ENCODE results near the gene NOCT.
"Not testable (repeated sequence)": the region's sequence is repeated elsewhere in the genome, so short reads cannot be mapped to it uniquely, and the experiment has no call there.

Gene NOCT

DNA sequence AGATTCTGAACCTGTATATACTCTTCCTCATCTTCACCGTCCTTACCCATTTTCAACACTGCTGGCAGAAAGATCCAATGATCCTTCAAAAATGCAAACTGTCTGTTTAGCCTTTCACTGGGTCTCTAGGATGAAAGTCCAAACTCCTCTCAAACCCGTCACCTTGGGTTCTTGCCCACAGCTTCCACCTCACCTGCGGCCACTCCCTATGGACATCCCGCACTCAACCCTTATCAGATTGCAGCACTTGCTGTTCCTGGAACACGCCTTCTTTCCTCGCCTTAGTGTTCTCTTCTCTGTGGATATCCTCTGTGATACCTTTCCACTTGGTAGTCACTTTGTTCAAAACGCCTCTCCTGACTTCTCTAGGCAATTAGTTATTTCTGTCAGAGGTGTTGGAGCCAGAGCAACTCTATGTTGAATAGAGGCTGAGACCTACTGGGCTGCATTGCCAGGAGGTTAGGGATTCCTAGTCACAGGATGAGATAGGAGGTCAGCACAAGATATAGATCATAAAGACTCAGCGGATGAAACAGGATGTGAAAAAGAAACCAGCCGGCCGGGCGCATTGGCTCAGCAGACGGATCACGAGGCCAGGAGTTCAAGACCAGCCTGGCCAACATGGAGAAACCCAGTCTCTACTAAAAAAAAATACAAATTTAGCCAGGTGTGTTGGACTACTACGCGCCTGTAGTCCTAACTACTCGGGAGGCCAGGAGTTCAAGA, 4.2 kb upstream of the NOCT start:
- no peaks in the 10 kb centered on the region for H3K9me3 ChIP-seq (ENCODE audit: control insufficient read depth in 1 of 2, low read length in 2 of 2)
- peaks cover 0 to 10% of the 10 kb centered on the region in 2 donors for H3K36me3 ChIP-seq (ENCODE audit: control insufficient read depth in 1 of 2, insufficient read depth in 2 of 2, low read length in 2 of 2)
- H3K4me1 ChIP-seq (ENCODE audit: control insufficient read depth in 1 of 2, insufficient read depth in 2 of 2, low read length in 2 of 2): peaks cover 0 to 6% of the 10 kb centered on the region in 2 donors
- H3K27ac ChIP-seq (ENCODE audit: low read length): no peak overlapping the region
- H3K27me3 ChIP-seq (ENCODE audit: low read depth, low read length): no peaks in the 10 kb centered on the region
- H3K4me3 ChIP-seq (ENCODE audit: low read depth in 1 of 2, low read length in 2 of 2): no peak overlapping the region

DNA sequence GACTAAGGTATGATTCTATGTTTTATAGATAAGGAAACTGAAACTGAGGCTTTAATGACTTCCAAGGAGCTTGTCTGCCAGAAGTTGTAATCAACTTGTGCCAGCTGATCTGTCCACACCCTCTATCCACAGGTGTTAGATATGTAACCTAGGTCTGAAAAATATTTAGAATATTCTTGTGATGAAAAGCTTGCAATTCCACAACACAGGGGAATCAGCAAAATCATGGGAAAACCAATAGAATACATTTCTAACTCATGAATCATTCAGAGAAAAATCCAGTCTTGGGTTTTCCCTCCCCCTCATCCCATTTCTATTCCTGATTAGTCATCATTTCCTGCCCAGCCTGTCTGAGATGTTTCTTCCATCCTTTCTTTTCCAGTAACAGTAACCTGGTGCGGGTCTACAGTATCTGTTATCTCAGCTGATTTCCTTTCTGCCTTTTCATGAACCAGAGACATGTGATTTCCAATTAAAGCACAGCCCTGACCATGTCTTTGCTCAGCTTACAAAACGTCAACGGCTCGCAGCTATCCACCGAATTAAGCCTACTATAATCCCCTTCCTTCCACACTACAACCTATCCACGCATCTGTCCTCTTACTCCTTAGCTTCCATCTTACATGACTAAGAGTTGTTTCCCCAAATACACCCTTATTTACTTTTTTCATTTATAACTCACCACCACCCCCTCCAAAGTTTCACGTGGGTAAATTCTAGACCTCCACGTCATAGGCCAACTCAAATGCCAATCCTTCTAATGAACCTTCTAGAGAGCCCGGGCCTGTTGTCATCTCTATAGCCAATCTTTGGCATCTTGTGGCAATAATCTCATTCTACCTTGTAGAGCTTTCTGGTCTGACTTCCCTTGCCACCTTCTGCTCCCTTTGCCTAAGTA, 961 bp upstream of the NOCT start:
- Histone ChIP-seq H3K27ac (ENCODE audit: low read length) (peak overlapping the region; percentile 97), H3K9me3 (ENCODE audit: control insufficient read depth in 1 of 2, low read length in 2 of 2) (no peaks in the 10 kb centered on the region), H3K4me3 (ENCODE audit: low read depth in 1 of 2, low read length in 2 of 2) (peak overlapping the region; percentile 64 to 76), H3K4me1 (ENCODE audit: control insufficient read depth in 1 of 2, insufficient read depth in 2 of 2, low read length in 2 of 2) (peaks cover 0 to 6% of the 10 kb centered on the region in 2 donors), H3K36me3 (ENCODE audit: control insufficient read depth in 1 of 2, insufficient read depth in 2 of 2, low read length in 2 of 2) (peaks cover 0 to 10% of the 10 kb centered on the region in 2 donors), H3K27me3 (ENCODE audit: low read depth, low read length) (no peaks in the 10 kb centered on the region)

DNA sequence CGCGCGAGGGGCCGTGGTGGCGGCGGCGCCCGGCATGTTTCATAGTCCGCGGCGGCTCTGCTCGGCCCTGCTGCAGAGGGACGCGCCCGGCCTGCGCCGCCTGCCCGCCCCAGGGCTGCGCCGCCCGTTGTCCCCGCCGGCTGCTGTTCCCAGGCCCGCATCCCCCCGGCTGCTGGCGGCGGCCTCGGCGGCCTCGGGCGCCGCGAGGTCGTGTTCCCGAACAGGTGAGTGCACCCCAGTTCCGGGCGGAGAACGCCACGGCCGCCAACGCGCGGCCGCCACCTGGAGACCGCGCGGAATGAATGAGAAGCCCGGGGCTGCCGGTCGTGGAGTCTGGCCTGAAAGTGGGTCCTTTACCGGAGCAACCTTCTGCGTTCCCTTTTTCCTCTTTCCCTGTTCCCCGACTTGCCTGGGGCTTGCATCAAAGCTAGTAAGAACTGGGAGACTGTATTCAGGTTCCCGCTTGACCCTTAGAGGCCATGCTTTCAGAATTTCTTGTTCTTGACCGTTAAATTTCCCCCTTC, 429 bp downstream of the NOCT start:
- peaks cover 0 to 10% of the 10 kb centered on the region in 2 donors for H3K36me3 ChIP-seq (ENCODE audit: control insufficient read depth in 1 of 2, insufficient read depth in 2 of 2, low read length in 2 of 2)
- H3K4me1 ChIP-seq (ENCODE audit: control insufficient read depth in 1 of 2, insufficient read depth in 2 of 2, low read length in 2 of 2): peaks cover 0 to 6% of the 10 kb centered on the region in 2 donors
- peak overlapping the region; percentile 76 to 85 for H3K4me3 ChIP-seq (ENCODE audit: low read depth in 1 of 2, low read length in 2 of 2)
- peak overlapping the region; percentile 5 for H3K27ac ChIP-seq (ENCODE audit: low read length)
- no peaks in the 10 kb centered on the region for H3K27me3 ChIP-seq (ENCODE audit: low read depth, low read length)
- no peaks in the 10 kb centered on the region for H3K9me3 ChIP-seq (ENCODE audit: control insufficient read depth in 1 of 2, low read length in 2 of 2)

DNA sequence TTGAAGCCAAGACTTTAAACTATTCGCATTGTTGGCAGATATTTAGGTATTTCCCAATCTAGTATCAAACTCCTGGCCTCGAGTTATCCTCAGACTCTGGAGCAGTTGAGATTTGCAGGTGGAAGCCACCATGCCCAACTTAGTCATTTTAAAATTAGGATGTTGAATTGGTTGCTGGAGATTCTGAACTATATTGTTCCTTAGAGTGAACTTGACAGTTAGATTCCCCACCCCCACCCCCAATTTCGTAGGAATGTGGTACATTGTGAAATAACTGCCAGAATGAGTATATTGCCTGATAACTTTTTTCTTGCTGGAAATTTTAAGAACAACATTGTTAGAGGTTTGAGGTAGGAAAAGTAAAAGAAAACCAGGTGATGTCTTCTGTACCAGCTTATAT, 2.3 kb downstream of the NOCT start:
- Histone ChIP-seq H3K4me3 (ENCODE audit: low read depth in 1 of 2, low read length in 2 of 2) (no peak overlapping the region), H3K36me3 (ENCODE audit: control insufficient read depth in 1 of 2, insufficient read depth in 2 of 2, low read length in 2 of 2) (peaks cover 0 to 10% of the 10 kb centered on the region in 2 donors), H3K27ac (ENCODE audit: low read length) (no peak overlapping the region), H3K9me3 (ENCODE audit: control insufficient read depth in 1 of 2, low read length in 2 of 2) (no peaks in the 10 kb centered on the region), H3K27me3 (ENCODE audit: low read depth, low read length) (no peaks in the 10 kb centered on the region), H3K4me1 (ENCODE audit: control insufficient read depth in 1 of 2, insufficient read depth in 2 of 2, low read length in 2 of 2) (peaks cover 0 to 6% of the 10 kb centered on the region in 2 donors)

DNA sequence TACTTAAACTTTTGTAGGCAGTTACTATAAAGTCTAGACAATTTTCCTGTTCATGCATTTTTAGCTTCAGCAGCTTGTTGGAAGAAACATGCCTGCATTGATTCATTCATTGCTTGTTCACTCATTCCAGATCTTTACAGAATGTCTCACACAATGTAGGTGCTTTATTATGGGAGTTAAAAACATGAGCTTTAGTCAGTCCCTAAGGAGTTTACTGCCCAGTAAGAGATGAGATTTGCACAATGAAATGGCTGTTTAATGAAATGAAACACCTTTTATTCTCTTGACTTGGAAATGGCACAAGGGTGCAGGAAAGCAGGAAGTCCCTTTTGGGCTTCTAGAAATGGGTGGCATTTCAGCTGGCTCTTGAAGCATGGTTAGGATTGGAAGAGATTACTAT, 2.9 kb downstream of the NOCT start:
- Histone ChIP-seq H3K27me3 (ENCODE audit: low read depth, low read length) (no peaks in the 10 kb centered on the region), H3K27ac (ENCODE audit: low read length) (no peak overlapping the region), H3K4me1 (ENCODE audit: control insufficient read depth in 1 of 2, insufficient read depth in 2 of 2, low read length in 2 of 2) (peaks cover 0 to 6% of the 10 kb centered on the region in 2 donors), H3K36me3 (ENCODE audit: control insufficient read depth in 1 of 2, insufficient read depth in 2 of 2, low read length in 2 of 2) (peaks cover 0 to 10% of the 10 kb centered on the region in 2 donors), H3K4me3 (ENCODE audit: low read depth in 1 of 2, low read length in 2 of 2) (no peak overlapping the region), H3K9me3 (ENCODE audit: control insufficient read depth in 1 of 2, low read length in 2 of 2) (no peaks in the 10 kb centered on the region)

DNA sequence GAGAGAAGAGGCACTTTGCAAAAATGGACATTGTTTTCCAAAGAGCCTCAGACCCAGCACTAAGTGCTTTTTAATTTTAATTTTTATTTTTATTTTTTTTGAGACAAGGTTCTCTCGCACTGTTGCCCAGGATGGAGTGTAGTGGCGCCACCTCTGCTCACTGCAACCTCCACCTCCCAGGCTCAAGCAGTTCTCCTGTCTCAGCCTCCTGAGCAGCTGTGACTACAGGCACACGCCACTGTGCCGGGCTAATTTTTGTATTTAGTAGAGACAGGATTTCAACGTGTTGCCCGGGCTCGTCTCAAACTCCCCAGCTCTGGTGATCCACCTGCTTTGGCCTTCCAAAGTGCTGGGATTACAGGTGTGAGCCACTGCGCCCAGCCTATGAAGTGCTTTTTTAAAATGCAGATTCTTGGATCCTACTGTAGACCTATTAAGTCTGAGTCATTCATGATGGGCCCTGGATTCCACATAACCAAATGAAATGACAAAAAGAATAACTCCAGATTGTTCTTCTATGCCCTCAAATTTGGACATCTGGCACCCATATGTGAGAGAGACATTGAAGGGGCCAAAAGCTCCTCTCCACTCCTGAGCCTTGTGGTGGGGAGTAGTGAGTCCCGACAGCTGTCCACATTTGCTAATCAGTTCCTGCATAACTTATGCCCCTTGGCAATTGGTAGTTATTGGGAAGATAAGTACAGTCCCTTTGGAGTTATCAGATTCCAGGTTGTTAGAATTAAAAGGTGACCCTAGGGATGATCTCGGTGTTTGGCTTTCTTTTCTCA, 3.6 kb downstream of the NOCT start:
- Histone ChIP-seq H3K36me3 (ENCODE audit: control insufficient read depth in 1 of 2, insufficient read depth in 2 of 2, low read length in 2 of 2) (peaks cover 0 to 10% of the 10 kb centered on the region in 2 donors), H3K9me3 (ENCODE audit: control insufficient read depth in 1 of 2, low read length in 2 of 2) (no peaks in the 10 kb centered on the region), H3K4me1 (ENCODE audit: control insufficient read depth in 1 of 2, insufficient read depth in 2 of 2, low read length in 2 of 2) (peaks cover 0 to 6% of the 10 kb centered on the region in 2 donors), H3K27me3 (ENCODE audit: low read depth, low read length) (no peaks in the 10 kb centered on the region), H3K4me3 (ENCODE audit: low read depth in 1 of 2, low read length in 2 of 2) (no peak overlapping the region), H3K27ac (ENCODE audit: low read length) (no peak overlapping the region)

DNA sequence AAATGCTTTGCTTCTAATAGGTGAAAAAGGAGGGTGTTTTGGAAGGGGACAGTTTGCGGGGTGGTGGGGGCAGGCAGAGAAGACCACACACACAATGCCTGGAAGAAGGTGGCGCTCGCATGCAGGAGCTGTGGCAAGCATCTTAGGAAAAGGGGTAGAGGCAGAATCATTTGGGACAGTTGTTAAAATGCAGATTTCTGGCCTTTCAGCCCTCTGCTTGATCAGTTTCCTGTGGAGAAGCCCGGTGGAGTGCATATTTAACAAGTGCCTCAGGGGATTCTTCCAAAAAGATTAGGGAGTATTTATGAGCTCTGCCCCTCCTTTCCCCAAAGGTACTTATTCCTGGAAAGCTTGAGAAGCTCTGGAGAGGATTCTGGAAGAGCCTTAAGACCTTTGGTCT, 4.8 kb downstream of the NOCT start:
- Histone ChIP-seq H3K4me1 (ENCODE audit: control insufficient read depth in 1 of 2, insufficient read depth in 2 of 2, low read length in 2 of 2) (no peaks in the 10 kb centered on the region), H3K27me3 (ENCODE audit: low read depth, low read length) (no peaks in the 10 kb centered on the region), H3K36me3 (ENCODE audit: control insufficient read depth in 1 of 2, insufficient read depth in 2 of 2, low read length in 2 of 2) (peaks cover 0 to 2% of the 10 kb centered on the region in 2 donors), H3K27ac (ENCODE audit: low read length) (no peak overlapping the region), H3K4me3 (ENCODE audit: low read depth in 1 of 2, low read length in 2 of 2) (no peak overlapping the region), H3K9me3 (ENCODE audit: control insufficient read depth in 1 of 2, low read length in 2 of 2) (no peaks in the 10 kb centered on the region)

DNA sequence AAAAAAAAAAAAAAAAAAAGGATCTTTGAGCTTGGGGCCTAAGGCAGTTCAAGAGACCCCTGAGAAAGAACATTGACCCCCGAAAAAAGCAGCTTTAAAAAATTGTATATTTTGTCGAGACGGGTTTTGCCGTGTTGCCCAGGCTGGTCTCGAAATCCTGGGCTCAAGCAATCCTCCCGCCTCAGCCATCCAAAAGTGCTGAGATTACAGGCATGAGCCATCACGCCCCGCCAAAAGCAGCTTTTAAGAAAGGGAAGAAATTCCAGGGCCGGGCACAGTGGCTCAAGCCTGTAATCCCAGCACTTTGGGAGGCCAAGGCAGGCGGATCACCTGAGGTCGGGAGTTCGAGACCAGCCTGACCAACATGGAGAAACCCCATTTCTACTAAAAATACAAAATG, 5.5 kb downstream of the NOCT start:
- not testable (repeated sequence) for H3K4me1 ChIP-seq (ENCODE audit: control insufficient read depth in 1 of 2, insufficient read depth in 2 of 2, low read length in 2 of 2); H3K36me3 ChIP-seq (ENCODE audit: control insufficient read depth in 1 of 2, insufficient read depth in 2 of 2, low read length in 2 of 2); H3K4me3 ChIP-seq (ENCODE audit: low read depth in 1 of 2, low read length in 2 of 2); H3K9me3 ChIP-seq (ENCODE audit: control insufficient read depth in 1 of 2, low read length in 2 of 2); H3K27me3 ChIP-seq (ENCODE audit: low read depth, low read length); H3K27ac ChIP-seq (ENCODE audit: low read length)

DNA sequence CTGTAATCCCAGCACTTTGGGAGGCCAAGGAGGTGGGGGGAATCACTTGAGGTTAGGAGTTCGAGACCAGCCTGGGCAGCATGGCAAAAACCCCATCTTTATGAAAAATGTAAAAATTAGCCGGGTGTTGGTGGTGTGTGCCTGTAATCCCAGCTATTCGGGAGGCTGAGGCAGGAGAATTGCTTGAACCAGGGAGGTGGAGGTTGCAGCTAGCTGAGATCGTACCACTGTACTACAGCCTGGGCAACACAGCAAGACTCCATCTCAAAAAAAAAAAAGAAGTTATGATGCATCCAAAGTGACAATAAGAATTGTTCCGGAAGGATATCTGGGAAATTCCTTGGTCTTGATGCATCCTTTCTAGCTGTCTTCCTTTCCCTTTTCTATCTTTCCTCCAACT, 7.3 kb downstream of the NOCT start:
- no peaks in the 10 kb centered on the region for H3K27me3 ChIP-seq (ENCODE audit: low read depth, low read length)

DNA sequence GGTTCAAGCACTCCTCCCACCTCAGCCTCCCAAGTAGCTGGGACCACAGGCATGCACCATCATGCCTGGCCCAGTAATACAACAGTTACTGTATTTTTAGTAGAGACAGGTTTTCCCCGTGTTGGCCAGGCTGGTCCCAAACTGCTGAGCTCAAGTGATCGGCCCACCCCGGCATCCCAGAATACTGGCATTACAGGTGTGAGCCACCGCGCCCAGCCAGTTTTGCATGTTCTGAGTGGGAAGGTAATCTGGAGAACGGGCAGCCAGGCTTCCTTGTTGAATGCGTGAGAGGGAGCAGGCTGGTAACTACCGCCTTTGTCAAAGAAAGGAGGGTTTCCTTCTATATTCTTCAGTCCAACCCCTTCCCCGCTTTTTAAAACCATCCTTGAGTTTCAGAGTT, 9.1 kb downstream of the NOCT start:
- Histone ChIP-seq H3K9me3 (ENCODE audit: control insufficient read depth in 1 of 2, low read length in 2 of 2) (no peaks in the 10 kb centered on the region), H3K4me3 (ENCODE audit: low read depth in 1 of 2, low read length in 2 of 2) (no peak overlapping the region), H3K27ac (ENCODE audit: low read length) (no peak overlapping the region), H3K36me3 (ENCODE audit: control insufficient read depth in 1 of 2, insufficient read depth in 2 of 2, low read length in 2 of 2) (no peaks in the 10 kb centered on the region), H3K27me3 (ENCODE audit: low read depth, low read length) (no peaks in the 10 kb centered on the region), H3K4me1 (ENCODE audit: control insufficient read depth in 1 of 2, insufficient read depth in 2 of 2, low read length in 2 of 2) (no peaks in the 10 kb centered on the region)

More for the DNA sequence above, 7.3 kb downstream of the NOCT start:
- no peak overlapping the region for H3K4me3 ChIP-seq (ENCODE audit: low read depth in 1 of 2, low read length in 2 of 2)
- H3K36me3 ChIP-seq (ENCODE audit: control insufficient read depth in 1 of 2, insufficient read depth in 2 of 2, low read length in 2 of 2): no peaks in the 10 kb centered on the region
- H3K4me1 ChIP-seq (ENCODE audit: control insufficient read depth in 1 of 2, insufficient read depth in 2 of 2, low read length in 2 of 2): no peaks in the 10 kb centered on the region
- no peak overlapping the region for H3K27ac ChIP-seq (ENCODE audit: low read length)
- no peaks in the 10 kb centered on the region for H3K9me3 ChIP-seq (ENCODE audit: control insufficient read depth in 1 of 2, low read length in 2 of 2)

DNA sequence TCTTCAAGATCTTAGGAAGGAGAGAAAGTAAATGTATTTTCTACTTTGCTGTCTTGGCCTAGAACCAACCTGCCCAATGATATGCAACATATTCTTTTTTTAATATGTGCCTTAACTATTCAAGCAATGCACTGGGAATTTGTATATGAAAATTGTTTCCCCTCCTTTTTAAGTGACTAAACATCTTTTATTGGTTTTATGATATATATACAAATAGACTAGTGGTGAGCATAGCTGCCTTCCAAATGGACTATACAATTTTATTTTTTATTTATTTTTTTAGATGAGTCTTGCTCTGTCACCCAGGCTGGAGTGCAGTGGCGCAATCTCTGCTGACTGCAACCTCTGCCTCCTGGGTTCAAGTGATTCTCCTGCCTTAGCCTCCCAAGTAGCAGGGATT, 10.3 kb downstream of the NOCT start:
- no peaks in the 10 kb centered on the region for H3K36me3 ChIP-seq (ENCODE audit: control insufficient read depth in 1 of 2, insufficient read depth in 2 of 2, low read length in 2 of 2)
- H3K4me1 ChIP-seq (ENCODE audit: control insufficient read depth in 1 of 2, insufficient read depth in 2 of 2, low read length in 2 of 2): peaks cover 0 to 2% of the 10 kb centered on the region in 2 donors
- H3K9me3 ChIP-seq (ENCODE audit: control insufficient read depth in 1 of 2, low read length in 2 of 2): no peaks in the 10 kb centered on the region
- H3K27ac ChIP-seq (ENCODE audit: low read length): no peak overlapping the region
- no peak overlapping the region for H3K4me3 ChIP-seq (ENCODE audit: low read depth in 1 of 2, low read length in 2 of 2)
- H3K27me3 ChIP-seq (ENCODE audit: low read depth, low read length): no peaks in the 10 kb centered on the region
